ENCODE results near the gene RAB31.
"Not testable (repeated sequence)": the region's sequence is repeated elsewhere in the genome, so short reads cannot be mapped to it uniquely, and the experiment has no call there.

Gene RAB31

GRCh38 chr18:9845256-9845655 lies 137.2 kb downstream of the RAB31 start:
- no peak for DNase-seq

- DNase-seq = no peak
Observed at GRCh38 chr18:9846162-9846925, 138.2 kb downstream of the RAB31 start.

GRCh38 chr18:9848170-9848879 lies 140.2 kb downstream of the RAB31 start:
- DNase-seq = no peak

GRCh38 chr18:9849407-9850283 lies 141.5 kb downstream of the RAB31 start:
- no peak for DNase-seq

GRCh38 chr18:9850309-9850708 lies 142.2 kb downstream of the RAB31 start:
- DNase-seq = no peak

- no peak for DNase-seq
Observed at GRCh38 chr18:9851511-9851910, 143.4 kb downstream of the RAB31 start.

GRCh38 chr18:9852266-9853081 lies 144.4 kb downstream of the RAB31 start:
- DNase-seq = no peak

GRCh38 chr18:9854801-9855676 lies 146.9 kb downstream of the RAB31 start:
- DNase-seq = no peak

- no peak for DNase-seq
Observed at GRCh38 chr18:9855681-9856080, 147.6 kb downstream of the RAB31 start.

- DNase-seq = no peak
Observed at GRCh38 chr18:9856092-9856491, 148.0 kb downstream of the RAB31 start.

- DNase-seq = not testable (repeated sequence)
Observed at GRCh38 chr18:9857479-9857998, 149.4 kb downstream of the RAB31 start.

- DNase-seq = no peak
Observed at GRCh38 chr18:9858642-9859041, 150.5 kb downstream of the RAB31 start.

- DNase-seq = no peak
Observed at GRCh38 chr18:9859232-9859631, 151.1 kb downstream of the RAB31 start.

GRCh38 chr18:9860682-9861081 lies 152.6 kb downstream of the RAB31 start:
- no peak for DNase-seq

- DNase-seq = no peak
Observed at GRCh38 chr18:9861157-9861556, 153.1 kb downstream of the RAB31 start.

- DNase-seq = no peak
Observed at GRCh38 chr18:9861933-9862332, 153.8 kb downstream of the RAB31 start.

GRCh38 chr18:9862686-9863085 lies 154.6 kb downstream of the RAB31 start:
- no peak for DNase-seq

- no peak for DNase-seq
Observed at GRCh38 chr18:9863282-9863681, 155.2 kb downstream of the RAB31 start.

GRCh38 chr18:9865764-9866490 lies 157.8 kb downstream of the RAB31 start:
- no peak for DNase-seq

GRCh38 chr18:9866627-9867026 lies 158.5 kb downstream of the RAB31 start:
- DNase-seq = no peak

Data from fibroblast of skin of right quadriceps (primary cell).